HG02759 (cell line): ENCODE results near the gene CCDC12.
A peak's percentile ranks its signal among the peaks of the same experiment; 100 is the strongest.
"Not testable (repeated sequence)": the region's sequence is repeated elsewhere in the genome, so short reads cannot be mapped to it uniquely, and the experiment has no call there.

Experiments used
- ATAC-seq: cut with Tn5 transposase; IDR thresholded peaks from one replicate; pipeline ENCODE4 v1.9.1; 2021; ENCODE audit warnings: mild to moderate bottlenecking, moderate library complexity; ENCODE audit not compliant: unreplicated experiment

CCDC12 gene

GRCh38 chr3:46926039-46926438, 50.5 kb downstream of the CCDC12 start:
- ATAC-seq: no peak

GRCh38 chr3:46925585-46925934, 51.0 kb downstream of the CCDC12 start:
- ATAC-seq: no peak

- ATAC-seq: no peak
Observed at GRCh38 chr3:46924921-46925584, 51.5 kb downstream of the CCDC12 start.

GRCh38 chr3:46923559-46924350, 52.8 kb downstream of the CCDC12 start:
- no peak for ATAC-seq

GRCh38 chr3:46922871-46923558, 53.5 kb downstream of the CCDC12 start:
- no peak for ATAC-seq

GRCh38 chr3:46922426-46922825, 54.1 kb downstream of the CCDC12 start:
- ATAC-seq: no peak

GRCh38 chr3:46921871-46922271, 54.7 kb downstream of the CCDC12 start:
- no peak for ATAC-seq

- no peak for ATAC-seq
Observed at GRCh38 chr3:46921041-46921440, 55.5 kb downstream of the CCDC12 start.

- ATAC-seq: no peak
Observed at GRCh38 chr3:46918634-46919033, 57.9 kb downstream of the CCDC12 start.

GRCh38 chr3:46918202-46918601, 58.3 kb downstream of the CCDC12 start:
- ATAC-seq: no peak

GRCh38 chr3:46917257-46917656, 59.3 kb downstream of the CCDC12 start:
- no peak for ATAC-seq

GRCh38 chr3:46916799-46917198, 59.7 kb downstream of the CCDC12 start:
- no peak for ATAC-seq

GRCh38 chr3:46916278-46916677, 60.3 kb downstream of the CCDC12 start:
- ATAC-seq: no peak

GRCh38 chr3:46915297-46915822, 61.2 kb downstream of the CCDC12 start:
- ATAC-seq: no peak

GRCh38 chr3:46914849-46915248, 61.7 kb downstream of the CCDC12 start:
- ATAC-seq: no peak

GRCh38 chr3:46913644-46914043, 62.9 kb downstream of the CCDC12 start:
- no peak for ATAC-seq

- no peak for ATAC-seq
Observed at GRCh38 chr3:46912986-46913385, 63.6 kb downstream of the CCDC12 start.

- not testable (repeated sequence) for ATAC-seq
Observed at GRCh38 chr3:46910914-46911313, 65.6 kb downstream of the CCDC12 start.

GRCh38 chr3:46910166-46910760, 66.3 kb downstream of the CCDC12 start:
- no peak for ATAC-seq

GRCh38 chr3:46909535-46910161, 66.9 kb downstream of the CCDC12 start:
- ATAC-seq: peak; percentile 81
